CD4-positive, alpha-beta T cell (primary cell): Measurements from ENCODE around the gene MFAP2. TPM values are rescaled to one million over a fixed set of nuclear protein-coding genes. Genes with fewer than 3 reads are reported as not detected.

ENCODE experiments used
- ATAC-seq: fragments of 200-7000 bp; cut with Tn5 transposase; one replicate; pipeline ENCODE4 v1.10.0; 2022; ENCODE audit warnings: mild to moderate bottlenecking; ENCODE audit not compliant: poor library complexity
- CTCF ChIA-PET: fragments of 350-600 bp; sonication (Branson Sonifier 250); formaldehyde crosslinking; loops from one replicate; lab custom pipeline; 2021; ENCODE audit warnings: antibody characterized with exemption, inconsistent platforms; lab: Charles Lee
- POLR2A ChIA-PET: fragments of 350-600 bp; sonication (Branson Sonifier 250); formaldehyde crosslinking; loops from one replicate; lab custom pipeline; 2021; ENCODE audit warnings: antibody characterized with exemption, inconsistent platforms; lab: Charles Lee
- DNase-seq, 14 experiments: peaks; one replicate each; pipeline ENCODE4 v3.0.0-alpha.2; 2013 to 2020; ENCODE audit warnings: mixed read lengths in 2 of 14
- H3K27ac ChIP-seq, 2 donors: one replicate each; pipeline versions ENCODE4 v1.5.1 to v1.7.0; 2013; ENCODE audit warnings: low read length in 2 of 2, low read depth in 1 of 2, mild to moderate bottlenecking in 1 of 2
- H3K27me3 ChIP-seq, 2 experiments: 1 replicate in 1 of 2; 2 replicates in 1 of 2; pipeline versions ENCODE4 v1.6.1 to v1.7.0; 2013; ENCODE audit warnings: low read length in 2 of 2, control low read depth in 1 of 2, mild to moderate bottlenecking in 1 of 2, moderate library complexity in 1 of 2; ENCODE audit not compliant: insufficient read depth in 2 of 2, control insufficient read depth in 1 of 2
- H3K36me3 ChIP-seq: one replicate; pipeline ENCODE4 v1.6.1; 2013; ENCODE audit warnings: low read length, control low read depth; ENCODE audit not compliant: insufficient read depth
- H3K4me1 ChIP-seq: one replicate; pipeline ENCODE4 v1.6.1; 2013; ENCODE audit warnings: low read length, control low read depth; ENCODE audit not compliant: insufficient read depth
- H3K4me3 ChIP-seq: one replicate; pipeline ENCODE4 v1.5.1; 2013; ENCODE audit warnings: mild to moderate bottlenecking, low read length, moderate library complexity
- H3K9me3 ChIP-seq, 2 experiments: 1 replicate in 1 of 2; 2 replicates in 1 of 2; pipeline versions ENCODE4 v1.6.1 to v1.7.0; 2013; ENCODE audit warnings: low read length in 2 of 2, mild to moderate bottlenecking in 2 of 2, control low read depth in 1 of 2, moderate library complexity in 1 of 2; ENCODE audit not compliant: control insufficient read depth in 1 of 2, insufficient read depth in 1 of 2
- H3K27ac Mint-ChIP-seq: one replicate; pipeline ENCODE4 v1.8.0; 2020; ENCODE audit warnings: mixed read lengths
- H3K27me3 Mint-ChIP-seq: one replicate; pipeline ENCODE4 v1.8.0; 2021; ENCODE audit warnings: mixed read lengths
- H3K36me3 Mint-ChIP-seq: one replicate; pipeline ENCODE4 v1.8.0; 2021; ENCODE audit warnings: low read depth, mixed read lengths
- H3K4me1 Mint-ChIP-seq: one replicate; pipeline ENCODE4 v1.8.0; 2021; ENCODE audit warnings: low read depth, mixed read lengths
- H3K4me3 Mint-ChIP-seq: one replicate; pipeline ENCODE4 v1.8.0; 2020; ENCODE audit warnings: mild to moderate bottlenecking, mixed read lengths
- H3K9me3 Mint-ChIP-seq: one replicate; pipeline ENCODE4 v1.8.0; 2020; ENCODE audit warnings: mixed read lengths
- intact Hi-C, 2 experiments: fragments of 100-400 bp; cut with DNase I in 1 of 2; cut with micrococcal nuclease in 1 of 2; formaldehyde crosslinking; loops; one replicate each; pipeline versions ENCODE4 v1.15.1 to v1.9.0; 2023 to 2025; cut with DNase I, micrococcal nuclease
- total RNA-seq, 174 experiments: library from RNA in 2 of 174; stranded (reverse) in 2 of 174; gene quantifications; one replicate each; pipeline ENCODE4 v1.2.3 and lab custom pipeline; 2021 to 2026
- TF ChIP-seq, protein P1 (sequence below): fragments of 200-600 bp; IDR thresholded peaks from one replicate; pipeline ENCODE4 v1.8.0; 2022; ENCODE audit warnings: antibody characterized with exemption, mild to moderate bottlenecking

Gene MFAP2
- total RNA-seq, 2 experiments from 2014 or later: not detected

DNA sequence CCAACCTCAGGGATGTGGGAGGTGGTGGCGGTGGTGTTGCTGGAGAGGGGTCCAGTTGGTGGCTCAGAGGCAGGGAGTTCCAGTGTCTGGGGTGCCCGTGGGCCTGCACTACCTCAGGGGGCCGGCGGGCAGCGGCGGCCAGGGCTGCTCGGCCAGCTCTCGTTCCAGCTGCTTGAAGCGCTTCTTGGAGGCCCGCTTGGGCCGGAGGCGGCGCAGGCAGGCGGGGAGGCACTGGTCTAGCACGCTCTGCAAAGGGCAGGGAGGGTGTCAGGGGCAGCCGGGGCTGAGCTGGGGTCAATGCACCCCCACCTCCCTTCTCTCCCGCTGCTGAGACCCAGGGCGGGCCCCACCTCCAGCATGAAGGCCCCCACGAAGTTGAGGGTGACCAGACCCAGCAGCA, 5.7 kb upstream of the MFAP2 start:
- ATAC-seq: no peak
- Mint-ChIP-seq H3K9me3 (no peaks in the 10 kb centered on the region), H3K36me3 (peaks cover 32% of the 10 kb centered on the region), H3K27me3 (peaks cover 16% of the 10 kb centered on the region), H3K4me3 (no peak overlapping the region), H3K4me1 (peaks cover 4% of the 10 kb centered on the region), H3K27ac (no peak overlapping the region)
- Histone ChIP-seq H3K36me3 (peaks cover 29% of the 10 kb centered on the region), H3K27ac (no peak overlapping the region), H3K4me1 (no peaks in the 10 kb centered on the region), H3K9me3 (no peaks in the 10 kb centered on the region), H3K4me3 (no peak overlapping the region), H3K27me3 (peaks cover 1 to 13% of the 10 kb centered on the region in 2 experiments)
- intact Hi-C loops: no loop called here
- TF ChIP-seq, protein P1, sequence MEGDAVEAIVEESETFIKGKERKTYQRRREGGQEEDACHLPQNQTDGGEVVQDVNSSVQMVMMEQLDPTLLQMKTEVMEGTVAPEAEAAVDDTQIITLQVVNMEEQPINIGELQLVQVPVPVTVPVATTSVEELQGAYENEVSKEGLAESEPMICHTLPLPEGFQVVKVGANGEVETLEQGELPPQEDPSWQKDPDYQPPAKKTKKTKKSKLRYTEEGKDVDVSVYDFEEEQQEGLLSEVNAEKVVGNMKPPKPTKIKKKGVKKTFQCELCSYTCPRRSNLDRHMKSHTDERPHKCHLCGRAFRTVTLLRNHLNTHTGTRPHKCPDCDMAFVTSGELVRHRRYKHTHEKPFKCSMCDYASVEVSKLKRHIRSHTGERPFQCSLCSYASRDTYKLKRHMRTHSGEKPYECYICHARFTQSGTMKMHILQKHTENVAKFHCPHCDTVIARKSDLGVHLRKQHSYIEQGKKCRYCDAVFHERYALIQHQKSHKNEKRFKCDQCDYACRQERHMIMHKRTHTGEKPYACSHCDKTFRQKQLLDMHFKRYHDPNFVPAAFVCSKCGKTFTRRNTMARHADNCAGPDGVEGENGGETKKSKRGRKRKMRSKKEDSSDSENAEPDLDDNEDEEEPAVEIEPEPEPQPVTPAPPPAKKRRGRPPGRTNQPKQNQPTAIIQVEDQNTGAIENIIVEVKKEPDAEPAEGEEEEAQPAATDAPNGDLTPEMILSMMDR: no peak
- POLR2A ChIA-PET: no interaction called here
- CTCF ChIA-PET: no interaction called here
- no peak for DNase-seq

DNA sequence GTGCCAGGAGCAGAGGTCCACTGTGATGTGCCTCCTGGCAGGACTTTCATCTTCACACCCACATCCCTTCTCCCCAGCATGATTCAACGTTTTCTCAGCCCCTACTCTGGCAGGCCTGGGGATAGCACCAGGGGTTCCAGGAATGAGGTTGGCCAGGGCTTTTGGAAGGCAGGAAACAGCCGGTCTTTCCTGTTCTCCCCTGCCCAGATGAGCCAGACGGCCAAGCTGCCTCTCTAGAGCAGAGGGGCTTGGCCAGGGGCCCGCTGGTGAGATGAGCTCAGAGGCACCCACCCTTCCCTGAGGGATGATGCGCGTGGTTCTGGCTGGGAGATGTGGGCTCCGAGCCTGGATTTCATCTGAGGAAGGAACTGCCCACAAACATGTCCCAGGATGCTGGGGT, 4.3 kb upstream of the MFAP2 start:
- Mint-ChIP-seq H3K9me3 (no peaks in the 10 kb centered on the region), H3K36me3 (peaks cover 31% of the 10 kb centered on the region), H3K4me1 (peaks cover 9% of the 10 kb centered on the region), H3K27me3 (peaks cover 21% of the 10 kb centered on the region), H3K4me3 (no peak overlapping the region), H3K27ac (no peak overlapping the region)
- TF ChIP-seq, protein P1: no peak
- Histone ChIP-seq H3K4me1 (peaks cover 10% of the 10 kb centered on the region), H3K36me3 (peaks cover 24% of the 10 kb centered on the region), H3K4me3 (no peak overlapping the region), H3K9me3 (no peaks in the 10 kb centered on the region), H3K27ac (no peak overlapping the region), H3K27me3 (peaks cover 7 to 16% of the 10 kb centered on the region in 2 experiments)
- intact Hi-C loops: no loop called here
- DNase-seq (no peak), ATAC-seq (no peak)
- ChIA-PET CTCF (no interaction called here), POLR2A (no interaction called here)

DNA sequence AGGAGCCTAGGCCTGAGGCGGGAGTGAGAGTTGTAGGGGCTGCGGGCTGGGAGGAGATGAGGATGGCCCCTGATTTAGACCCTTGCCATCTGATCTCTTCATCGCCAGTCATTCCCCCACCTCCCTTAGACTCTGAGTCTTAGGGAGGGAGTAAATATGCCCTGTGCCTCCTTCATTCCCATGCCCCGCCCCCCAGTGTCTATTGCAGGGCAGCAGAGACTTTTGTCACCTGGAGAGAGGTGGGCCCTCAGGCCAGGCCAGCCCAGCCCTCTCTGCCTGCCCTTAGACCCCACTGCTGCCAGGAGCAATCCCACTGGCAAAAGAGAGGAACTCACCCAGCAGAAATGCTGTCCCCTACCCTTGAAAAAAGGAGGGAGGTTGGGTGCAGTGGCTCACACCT, 3.2 kb upstream of the MFAP2 start:
- no peak overlapping the region for H3K27ac ChIP-seq
- peaks cover 23% of the 10 kb centered on the region for H3K36me3 Mint-ChIP-seq
- POLR2A ChIA-PET: no interaction called here

More for the DNA sequence above, 3.2 kb upstream of the MFAP2 start:
- Histone ChIP-seq H3K36me3 (peaks cover 24% of the 10 kb centered on the region), H3K9me3 (no peaks in the 10 kb centered on the region), H3K4me1 (peaks cover 14% of the 10 kb centered on the region), H3K4me3 (no peak overlapping the region), H3K27me3 (peaks cover 7 to 16% of the 10 kb centered on the region in 2 experiments)
- H3K27ac Mint-ChIP-seq: no peak overlapping the region
- no peak for ATAC-seq
- H3K4me3 Mint-ChIP-seq: no peak overlapping the region
- intact Hi-C loops: no loop called here
- no peak for DNase-seq
- H3K4me1 Mint-ChIP-seq: peaks cover 9% of the 10 kb centered on the region
- CTCF ChIA-PET: no interaction called here
- H3K27me3 Mint-ChIP-seq: peaks cover 21% of the 10 kb centered on the region
- H3K9me3 Mint-ChIP-seq: no peaks in the 10 kb centered on the region
- TF ChIP-seq, protein P1: no peak
